Adrenal gland (tissue), 12 donors: ENCODE measurements around the gene PTX3. TPM values are rescaled to one million over a fixed set of nuclear protein-coding genes. Genes with fewer than 3 reads are reported as not detected.

Experiments used
- DNase-seq, 7 donors: peaks; one replicate each; pipeline ENCODE4 v3.0.0-alpha.2; 2019 to 2020
- H3K27ac ChIP-seq, 5 donors: fragments of 200-600 bp; sonication (generic) in 4 of 5; 1 replicate in 3 of 5; 2 replicates in 2 of 5; pipeline versions ENCODE4 v1.5.1 to v1.8.0; 2016 to 2020; ENCODE audit warnings: mild to moderate bottlenecking in 1 of 5
- H3K27me3 ChIP-seq: fragments of 200-600 bp; 2 replicates; pipeline ENCODE4 v1.8.0; 2021
- H3K36me3 ChIP-seq, 2 donors: fragments of 200-600 bp; replicated peaks in 1 of 2; 1 replicate in 1 of 2; 2 replicates in 1 of 2; pipeline versions ENCODE4 v1.5.1 to v1.8.0; 2018 to 2022
- H3K4me1 ChIP-seq, 2 donors: fragments of 200-600 bp; replicated peaks in 1 of 2; 1 replicate in 1 of 2; 2 replicates in 1 of 2; pipeline versions ENCODE4 v1.5.1 to v1.8.0; 2018 to 2021
- H3K4me3 ChIP-seq, 4 donors: fragments of 200-600 bp; sonication (generic) in 3 of 4; one replicate each; pipeline ENCODE4 v1.5.1; 2016 to 2018
- H3K9me3 ChIP-seq, 3 donors: fragments of 200-600 bp; sonication (generic) in 1 of 3; replicated peaks in 1 of 3; 1 replicate in 2 of 3; 2 replicates in 1 of 3; pipeline versions ENCODE4 v1.5.1 to v1.8.0; 2016 to 2021
- POLR2A ChIP-seq, 2 donors: fragments of 450-650 bp; IDR thresholded peaks; one replicate each; pipeline ENCODE4 v1.6.1; 2017; ENCODE audit warnings: antibody characterized with exemption in 2 of 2, mild to moderate bottlenecking in 2 of 2, moderate library complexity in 1 of 2
- WGBS, 4 donors: extraction: QIAGEN DNeasy Blood & Tissue Kit in 2 of 4; methylation state at CpG; one replicate each; pipeline versions ENCODE4 v1.1.5 to v1.1.7; 2013 to 2017; 5-methylcytosine and 5-hydroxymethylcytosine counted together
- intact Hi-C, 2 donors: fragments of 100-400 bp; cut with DNase I; formaldehyde crosslinking; loops; one replicate each; pipeline versions ENCODE4 v1.14.1 to v1.15.0; 2022 to 2023
- polyA plus RNA-seq, 3 donors: library from polyadenylated mRNA; stranded (reverse); fragments of 200-250 nt in 2 of 3; fragments of 350-450 nt in 1 of 3; fragmentation: Illumina TruSeq in 1 of 3; extraction: RNeasy Lipid Tissue Mini Kit (QIAGEN cat#74804) in 1 of 3; gene quantifications; one replicate each; pipeline ENCODE4 v1.2.3, GENCODE V29; 2013 to 2014
- total RNA-seq, 9 donors: library from RNA; depleted of rRNA in 4 of 9; stranded (reverse); fragments of >200 nt in 4 of 9; fragments of 120-200 nt in 1 of 9; fragmentation: NEBNext Ultra II Directional in 1 of 9; extraction: Animal tissue kit (Norgen Biotek cat#: 25700) in 1 of 9; gene quantifications; one replicate each; pipeline versions ENCODE4 v1.1.0 to v1.2.4, GENCODE V29; 2013 to 2023
- TF ChIP-seq, protein P1 (sequence below), 6 experiments: fragments of 450-650 bp in 4 of 6; fragments of 200-600 bp in 2 of 6; sonication (generic) in 1 of 6; IDR thresholded peaks; 1 replicate in 5 of 6; 2 replicates in 1 of 6; pipeline versions ENCODE4 v1.5.1 to v1.8.0; 2016 to 2021; ENCODE audit warnings: antibody characterized with exemption in 6 of 6, mild to moderate bottlenecking in 2 of 6, moderate library complexity in 1 of 6
- donor health status: healthy with polysubstance abuse.
- donor health status: Bipolar disorder and iron deficiency.
- donor health status: DM: yes; HTN: yes; CAD: no.
- donor health status: DM: no; HTN: no; CAD: no.
- donor health status: DM: no; HTN: no; CAD: no.
- donor health status: DM: yes; HTN: yes; CAD: no.

The PTX3 gene
- total and polyA plus RNA-seq, 12 donors: 0.12 to 21.8 (median 3.8) TPM

- TF ChIP-seq, protein P1, sequence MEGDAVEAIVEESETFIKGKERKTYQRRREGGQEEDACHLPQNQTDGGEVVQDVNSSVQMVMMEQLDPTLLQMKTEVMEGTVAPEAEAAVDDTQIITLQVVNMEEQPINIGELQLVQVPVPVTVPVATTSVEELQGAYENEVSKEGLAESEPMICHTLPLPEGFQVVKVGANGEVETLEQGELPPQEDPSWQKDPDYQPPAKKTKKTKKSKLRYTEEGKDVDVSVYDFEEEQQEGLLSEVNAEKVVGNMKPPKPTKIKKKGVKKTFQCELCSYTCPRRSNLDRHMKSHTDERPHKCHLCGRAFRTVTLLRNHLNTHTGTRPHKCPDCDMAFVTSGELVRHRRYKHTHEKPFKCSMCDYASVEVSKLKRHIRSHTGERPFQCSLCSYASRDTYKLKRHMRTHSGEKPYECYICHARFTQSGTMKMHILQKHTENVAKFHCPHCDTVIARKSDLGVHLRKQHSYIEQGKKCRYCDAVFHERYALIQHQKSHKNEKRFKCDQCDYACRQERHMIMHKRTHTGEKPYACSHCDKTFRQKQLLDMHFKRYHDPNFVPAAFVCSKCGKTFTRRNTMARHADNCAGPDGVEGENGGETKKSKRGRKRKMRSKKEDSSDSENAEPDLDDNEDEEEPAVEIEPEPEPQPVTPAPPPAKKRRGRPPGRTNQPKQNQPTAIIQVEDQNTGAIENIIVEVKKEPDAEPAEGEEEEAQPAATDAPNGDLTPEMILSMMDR (IDR thresholded peaks at IDR 0.05): no peak
- TF ChIP-seq POLR2A (IDR thresholded peaks at IDR 0.05): no peak
- H3K36me3 ChIP-seq: no peaks in the 10 kb centered on the region
- H3K27me3 ChIP-seq: no peaks in the 10 kb centered on the region
- intact Hi-C loops: no loop called here
- no peaks in the 10 kb centered on the region for H3K4me1 ChIP-seq
- H3K4me3 ChIP-seq: no peak overlapping the region
- WGBS, 4 donors: 55 to 73% (median 65%) methylated on average over 1 of the region's 1 CpG
- no peak for DNase-seq
- no peaks in the 10 kb centered on the region for H3K9me3 ChIP-seq
- H3K27ac ChIP-seq: no peak overlapping the region
These were observed 7.8 kb upstream of the PTX3 start for GRCh38 chr3:157428853-157429252.

DNA sequence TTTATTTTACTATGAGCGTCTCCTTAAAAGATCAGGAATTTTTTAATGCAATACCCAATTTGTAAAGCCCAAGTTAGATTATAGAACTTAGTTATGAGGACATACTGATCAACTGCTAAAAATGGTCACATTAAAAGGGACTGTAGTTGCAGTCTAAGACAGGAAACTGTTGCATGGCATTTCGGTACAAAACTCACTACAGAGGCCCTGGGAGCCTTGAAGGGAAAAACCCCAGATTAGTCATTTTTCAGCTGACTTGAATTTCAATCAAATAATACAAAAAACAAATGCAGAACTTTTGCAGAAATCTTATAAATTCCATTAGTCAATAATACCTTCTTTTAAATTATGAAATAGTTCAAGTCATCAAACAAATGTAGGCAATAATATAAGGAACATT is 6.9 kb upstream of the PTX3 start:
- intact Hi-C loops: no loop called here
- H3K4me3 ChIP-seq: no peak overlapping the region
- no peaks in the 10 kb centered on the region for H3K27me3 ChIP-seq
- no peak overlapping the region for H3K27ac ChIP-seq
- no peaks in the 10 kb centered on the region for H3K9me3 ChIP-seq
- H3K36me3 ChIP-seq: no peaks in the 10 kb centered on the region
- TF ChIP-seq, protein P1 (IDR thresholded peaks at IDR 0.05): no peak
- no peak for TF ChIP-seq POLR2A (IDR thresholded peaks at IDR 0.05)
- WGBS, 4 donors: 52 to 58% (median 53%) methylated on average over 2 of the region's 2 CpGs
- H3K4me1 ChIP-seq: no peaks in the 10 kb centered on the region
- DNase-seq: no peak

GRCh38 chr3:157438194-157438730 is 1.6 kb downstream of the PTX3 start:
- H3K27ac ChIP-seq: no peak overlapping the region
- no peak for DNase-seq
- peaks cover 12 to 15% of the 10 kb centered on the region in 2 donors for H3K4me1 ChIP-seq
- intact Hi-C loops: no loop called here
- H3K27me3 ChIP-seq: no peaks in the 10 kb centered on the region
- H3K4me3 ChIP-seq: peak overlapping the region in 2 of 4 donors; percentile 10 to 66
- WGBS, 4 donors: 1 to 5% (median 3%) methylated on average over 12 to 22 of the region's 22 CpGs
- H3K9me3 ChIP-seq: no peaks in the 10 kb centered on the region
- no peaks in the 10 kb centered on the region for H3K36me3 ChIP-seq
- TF ChIP-seq, protein P1 (IDR thresholded peaks at IDR 0.05): no peak
- no peak for TF ChIP-seq POLR2A (IDR thresholded peaks at IDR 0.05)

- intact Hi-C loops: no loop called here
- WGBS, 4 donors: 88 to 96% (median 95%) methylated on average over 2 of the region's 2 CpGs
- TF ChIP-seq, protein P1 (IDR thresholded peaks at IDR 0.05): no peak
- TF ChIP-seq POLR2A (IDR thresholded peaks at IDR 0.05): no peak
These were observed 4.5 kb downstream of the PTX3 start for GRCh38 chr3:157441102-157441624.

More at GRCh38 chr3:157441102-157441624, 4.5 kb downstream of the PTX3 start:
- Histone ChIP-seq H3K27me3 (no peaks in the 10 kb centered on the region), H3K27ac (no peak overlapping the region), H3K4me1 (peaks cover 12 to 15% of the 10 kb centered on the region in 2 donors), H3K36me3 (no peaks in the 10 kb centered on the region), H3K9me3 (no peaks in the 10 kb centered on the region), H3K4me3 (no peak overlapping the region)
- DNase-seq: no peak
